ENCODE measurements around the gene TRPV5. TPM values are rescaled to one million over a fixed set of nuclear protein-coding genes. Genes with fewer than 3 reads are reported as not detected.

Gene TRPV5
- total RNA-seq, 4 donors from 2014 or later, result not detected

GRCh38 chr7:142868188-142868985, 65.2 kb downstream of the TRPV5 start:
- Histone ChIP-seq H3K36me3 (peaks cover 0 to 75% (median 0%) of the 10 kb centered on the region in 3 donors), H3K9me3 (no peaks in the 10 kb centered on the region), H3K27ac (no peak overlapping the region), H3K4me3 (no peak overlapping the region), H3K27me3 (no peaks in the 10 kb centered on the region), H3K4me1 (peaks cover 0 to 22% (median 8%) of the 10 kb centered on the region in 3 donors)
- TF ChIP-seq POLR2A (IDR thresholded peaks at IDR 0.05), result no peak
- no peak for TF ChIP-seq CTCF (IDR thresholded peaks at IDR 0.05)
- no peak for DNase-seq
- intact Hi-C loops (cut with DNase I), result no loop called here
- 76 to 88% methylated on average over 8 to 16 of the region's 31 CpGs for WGBS, 2 donors

GRCh38 chr7:142867398-142868187, 66.0 kb downstream of the TRPV5 start:
- DNase-seq, result no peak
- H3K27me3 ChIP-seq, result no peaks in the 10 kb centered on the region
- peaks cover 0 to 22% (median 8%) of the 10 kb centered on the region in 3 donors for H3K4me1 ChIP-seq
- H3K4me3 ChIP-seq, result no peak overlapping the region
- TF ChIP-seq POLR2A (IDR thresholded peaks at IDR 0.05) (no peak), CTCF (IDR thresholded peaks at IDR 0.05) (no peak)
- no peaks in the 10 kb centered on the region for H3K9me3 ChIP-seq
- intact Hi-C loops (cut with DNase I), result no loop called here
- peaks cover 0 to 82% (median 0%) of the 10 kb centered on the region in 3 donors for H3K36me3 ChIP-seq
- whole genome bisulfite sequencing, 2 donors, result 82 to 88% methylated on average over 6 of the region's 18 CpGs
- no peak overlapping the region for H3K27ac ChIP-seq

GRCh38 chr7:142867097-142867378, 66.5 kb downstream of the TRPV5 start:
- Histone ChIP-seq H3K36me3 (peaks cover 0 to 82% (median 0%) of the 10 kb centered on the region in 3 donors), H3K9me3 (no peaks in the 10 kb centered on the region)

GRCh38 chr7:142866361-142867096, 67.0 kb downstream of the TRPV5 start:
- Histone ChIP-seq H3K36me3 (peaks cover 0 to 82% (median 0%) of the 10 kb centered on the region in 3 donors), H3K27ac (no peak overlapping the region), H3K27me3 (no peaks in the 10 kb centered on the region), H3K4me1 (peaks cover 0 to 22% (median 8%) of the 10 kb centered on the region in 3 donors), H3K9me3 (no peaks in the 10 kb centered on the region), H3K4me3 (no peak overlapping the region)
- intact Hi-C loops (cut with DNase I), result no loop called here
- TF ChIP-seq CTCF (IDR thresholded peaks at IDR 0.05) (peak in 5 of 6 experiments; percentile 50 to 65 (median 56)), POLR2A (IDR thresholded peaks at IDR 0.05) (no peak)
- DNase-seq, result no peak
- 56 to 79% methylated on average over 5 to 13 of the region's 18 CpGs for WGBS, 2 donors

More at GRCh38 chr7:142867097-142867378, 66.5 kb downstream of the TRPV5 start:
- intact Hi-C loops (cut with DNase I), result no loop called here
- Histone ChIP-seq H3K4me1 (peaks cover 0 to 22% (median 8%) of the 10 kb centered on the region in 3 donors), H3K4me3 (no peak overlapping the region), H3K27ac (no peak overlapping the region), H3K27me3 (no peaks in the 10 kb centered on the region)
- 73 to 79% methylated on average over 4 of the region's 4 CpGs for WGBS, 2 donors
- no peak for DNase-seq
- TF ChIP-seq CTCF (IDR thresholded peaks at IDR 0.05), result no peak
- TF ChIP-seq POLR2A (IDR thresholded peaks at IDR 0.05), result no peak
